Endodermal cell (in vitro differentiated cells): ENCODE data around the gene RYR3. TPM values are rescaled to one million over a fixed set of nuclear protein-coding genes. Genes with fewer than 3 reads are reported as not detected.

Experiments used
- DNase-seq: peaks from one replicate; pipeline ENCODE4 v3.0.0-alpha.2; 2017
- H3K27ac ChIP-seq: 2 replicates; pipeline ENCODE4 v1.5.1; 2013; ENCODE audit warnings: mild to moderate bottlenecking, low read depth, low read length, moderate library complexity
- H3K27me3 ChIP-seq: 2 replicates; pipeline ENCODE4 v1.6.1; 2013; ENCODE audit warnings: mild to moderate bottlenecking, low read length, moderate library complexity; ENCODE audit not compliant: insufficient read depth, control insufficient read depth, poor library complexity, severe bottlenecking
- H3K36me3 ChIP-seq: 2 replicates; pipeline ENCODE4 v1.7.0; 2013; ENCODE audit warnings: mild to moderate bottlenecking, low read length, moderate library complexity; ENCODE audit not compliant: control insufficient read depth, insufficient read depth
- H3K4me1 ChIP-seq: one replicate; pipeline ENCODE4 v1.7.0; 2013; ENCODE audit warnings: low read length; ENCODE audit not compliant: control insufficient read depth, insufficient read depth
- H3K4me3 ChIP-seq: 2 replicates; pipeline ENCODE4 v1.5.1; 2013; ENCODE audit warnings: mild to moderate bottlenecking, low read length, moderate library complexity
- H3K9ac ChIP-seq: 2 replicates; pipeline ENCODE4 v1.6.1; 2013; ENCODE audit warnings: mild to moderate bottlenecking, low read length, moderate library complexity; ENCODE audit not compliant: poor library complexity, severe bottlenecking; ENCODE audit errors: extremely low read depth
- H3K9me3 ChIP-seq: 2 replicates; pipeline ENCODE4 v1.6.1; 2013; ENCODE audit warnings: mild to moderate bottlenecking, low read length, moderate library complexity; ENCODE audit not compliant: control insufficient read depth
- H3K27ac Mint-ChIP-seq: 2 replicates; pipeline ENCODE4 v1.8.0; 2020; ENCODE audit warnings: mixed read lengths
- H3K27me3 Mint-ChIP-seq: 2 replicates; pipeline ENCODE4 v1.8.0; 2021; ENCODE audit warnings: mild to moderate bottlenecking, mixed read lengths; ENCODE audit not compliant: insufficient read depth
- H3K36me3 Mint-ChIP-seq: 2 replicates; pipeline ENCODE4 v1.8.0; 2020; ENCODE audit warnings: low read depth, mixed read lengths
- H3K4me1 Mint-ChIP-seq: 2 replicates; pipeline ENCODE4 v1.8.0; 2020; ENCODE audit warnings: mixed read lengths
- H3K4me3 Mint-ChIP-seq: 2 replicates; pipeline ENCODE4 v1.8.0; 2020; ENCODE audit warnings: mild to moderate bottlenecking, moderate library complexity, mixed read lengths
- H3K9me3 Mint-ChIP-seq: 2 replicates; pipeline ENCODE4 v1.8.0; 2020; ENCODE audit warnings: mild to moderate bottlenecking, mixed read lengths
- WGBS, 2 experiments: methylation state at CpG; one replicate each; pipeline versions ENCODE4 v1.1.5 to v1.1.7; 2013; ENCODE audit warnings: missing lambda C conversion rate in 2 of 2, mixed read lengths in 1 of 2; ENCODE audit not compliant: insufficient coverage in 1 of 2, insufficient read length in 1 of 2; 5-methylcytosine and 5-hydroxymethylcytosine counted together
- total RNA-seq, 2 donors: library from RNA; stranded (reverse); fragmentation: NEBNext Ultra II Directional in 1 of 2; extraction: Animal tissue kit (Norgen Biotek cat#: 25700) in 1 of 2; gene quantifications; 2 replicates in 1 of 2; 3 replicates in 1 of 2; pipeline ENCODE4 v1.2.1, GENCODE V29; 2021
- TF ChIP-seq, protein P1 (sequence below): fragments of 200-600 bp; sonication (generic); conservative IDR thresholded peaks from 2 replicates; pipeline ENCODE4 v1.5.0; 2021; ENCODE audit warnings: antibody characterized with exemption, mild to moderate bottlenecking

Gene RYR3
- total RNA-seq, 2 donors from 2014 or later: 0.71 to 1.4 TPM

DNA sequence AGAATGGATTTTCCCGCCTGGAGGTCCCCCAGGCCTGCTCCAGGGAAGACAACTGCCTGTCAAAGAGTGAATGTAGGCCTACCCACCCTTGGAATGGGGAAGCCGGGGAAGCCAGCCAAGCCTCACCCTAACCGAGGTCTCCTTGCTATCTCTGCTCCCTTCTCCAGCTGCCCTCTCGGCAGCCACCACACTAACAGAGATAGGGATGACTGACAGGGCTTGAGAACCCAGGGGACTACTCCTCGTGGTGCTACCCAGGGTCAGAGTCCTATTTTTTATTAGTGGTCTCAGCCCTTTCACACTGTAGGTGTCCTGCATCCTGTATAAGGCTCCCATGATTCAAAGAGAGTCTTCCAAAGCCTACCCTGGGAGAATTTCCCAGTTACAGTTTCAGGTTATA lies 496.9 kb downstream of the RYR3 start:
- H3K4me3 ChIP-seq: no peak overlapping the region
- no peaks in the 10 kb centered on the region for H3K4me1 Mint-ChIP-seq
- H3K27me3 ChIP-seq: no peaks in the 10 kb centered on the region
- H3K4me1 ChIP-seq: no peaks in the 10 kb centered on the region
- TF ChIP-seq, protein P1, sequence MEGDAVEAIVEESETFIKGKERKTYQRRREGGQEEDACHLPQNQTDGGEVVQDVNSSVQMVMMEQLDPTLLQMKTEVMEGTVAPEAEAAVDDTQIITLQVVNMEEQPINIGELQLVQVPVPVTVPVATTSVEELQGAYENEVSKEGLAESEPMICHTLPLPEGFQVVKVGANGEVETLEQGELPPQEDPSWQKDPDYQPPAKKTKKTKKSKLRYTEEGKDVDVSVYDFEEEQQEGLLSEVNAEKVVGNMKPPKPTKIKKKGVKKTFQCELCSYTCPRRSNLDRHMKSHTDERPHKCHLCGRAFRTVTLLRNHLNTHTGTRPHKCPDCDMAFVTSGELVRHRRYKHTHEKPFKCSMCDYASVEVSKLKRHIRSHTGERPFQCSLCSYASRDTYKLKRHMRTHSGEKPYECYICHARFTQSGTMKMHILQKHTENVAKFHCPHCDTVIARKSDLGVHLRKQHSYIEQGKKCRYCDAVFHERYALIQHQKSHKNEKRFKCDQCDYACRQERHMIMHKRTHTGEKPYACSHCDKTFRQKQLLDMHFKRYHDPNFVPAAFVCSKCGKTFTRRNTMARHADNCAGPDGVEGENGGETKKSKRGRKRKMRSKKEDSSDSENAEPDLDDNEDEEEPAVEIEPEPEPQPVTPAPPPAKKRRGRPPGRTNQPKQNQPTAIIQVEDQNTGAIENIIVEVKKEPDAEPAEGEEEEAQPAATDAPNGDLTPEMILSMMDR: no peak
- no peak for DNase-seq
- no peak overlapping the region for H3K27ac Mint-ChIP-seq
- H3K4me3 Mint-ChIP-seq: no peak overlapping the region
- H3K36me3 Mint-ChIP-seq: no peaks in the 10 kb centered on the region
- no peaks in the 10 kb centered on the region for H3K36me3 ChIP-seq
- H3K27ac ChIP-seq: no peak overlapping the region
- no peaks in the 10 kb centered on the region for H3K27me3 Mint-ChIP-seq
- whole genome bisulfite sequencing, 2 experiments: 73 to 88% methylated on average over 2 to 5 of the region's 5 CpGs
- H3K9me3 ChIP-seq: no peaks in the 10 kb centered on the region
- H3K9ac ChIP-seq: no peak overlapping the region
- H3K9me3 Mint-ChIP-seq: peaks cover 1% of the 10 kb centered on the region

DNA sequence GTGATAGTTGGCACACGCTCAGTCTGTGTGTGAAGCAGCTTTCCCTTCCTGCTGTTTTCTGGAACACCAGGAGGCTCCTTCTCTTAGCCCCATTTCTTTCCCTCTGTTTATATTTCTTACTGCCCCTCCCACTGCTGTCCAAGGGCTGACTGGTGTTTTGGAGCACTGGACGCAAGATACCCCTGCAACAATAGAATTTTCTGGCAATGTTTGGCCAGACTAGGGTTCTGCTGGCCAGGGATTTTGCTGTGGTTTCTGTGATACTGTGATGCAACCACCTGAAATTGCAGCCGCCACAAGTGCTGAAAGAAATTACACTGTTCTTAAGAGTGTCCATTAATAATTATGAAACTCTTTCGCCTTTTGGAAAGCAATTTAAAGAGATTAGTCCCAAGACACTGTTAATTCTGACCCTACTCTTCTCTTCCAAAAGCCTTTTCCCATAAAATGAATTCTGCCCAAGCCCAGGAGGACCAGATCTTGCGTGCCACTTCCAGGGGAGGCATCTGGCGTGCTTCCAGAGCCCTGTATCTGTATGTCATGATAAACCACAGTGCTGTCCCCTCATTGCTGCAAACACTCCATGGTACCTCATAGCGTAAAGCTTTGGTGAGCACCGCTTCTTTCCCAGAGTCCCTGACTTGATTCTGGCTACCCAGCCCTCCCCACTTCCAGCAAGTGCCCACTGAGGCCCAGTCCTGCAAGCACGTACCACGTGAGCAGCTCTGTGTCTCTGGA lies 498.1 kb downstream of the RYR3 start:
- no peaks in the 10 kb centered on the region for H3K9me3 ChIP-seq
- no peaks in the 10 kb centered on the region for H3K27me3 Mint-ChIP-seq
- no peak overlapping the region for H3K9ac ChIP-seq
- no peaks in the 10 kb centered on the region for H3K27me3 ChIP-seq
- no peaks in the 10 kb centered on the region for H3K4me1 ChIP-seq
- H3K4me1 Mint-ChIP-seq: no peaks in the 10 kb centered on the region
- DNase-seq: no peak
- H3K27ac Mint-ChIP-seq: no peak overlapping the region
- H3K9me3 Mint-ChIP-seq: peaks cover 1% of the 10 kb centered on the region
- H3K4me3 Mint-ChIP-seq: no peak overlapping the region
- H3K4me3 ChIP-seq: no peak overlapping the region
- TF ChIP-seq, protein P1: no peak
- no peaks in the 10 kb centered on the region for H3K36me3 ChIP-seq
- no peaks in the 10 kb centered on the region for H3K36me3 Mint-ChIP-seq
- no peak overlapping the region for H3K27ac ChIP-seq
- 92 to 97% methylated on average over 5 to 10 of the region's 10 CpGs for WGBS, 2 experiments

DNA sequence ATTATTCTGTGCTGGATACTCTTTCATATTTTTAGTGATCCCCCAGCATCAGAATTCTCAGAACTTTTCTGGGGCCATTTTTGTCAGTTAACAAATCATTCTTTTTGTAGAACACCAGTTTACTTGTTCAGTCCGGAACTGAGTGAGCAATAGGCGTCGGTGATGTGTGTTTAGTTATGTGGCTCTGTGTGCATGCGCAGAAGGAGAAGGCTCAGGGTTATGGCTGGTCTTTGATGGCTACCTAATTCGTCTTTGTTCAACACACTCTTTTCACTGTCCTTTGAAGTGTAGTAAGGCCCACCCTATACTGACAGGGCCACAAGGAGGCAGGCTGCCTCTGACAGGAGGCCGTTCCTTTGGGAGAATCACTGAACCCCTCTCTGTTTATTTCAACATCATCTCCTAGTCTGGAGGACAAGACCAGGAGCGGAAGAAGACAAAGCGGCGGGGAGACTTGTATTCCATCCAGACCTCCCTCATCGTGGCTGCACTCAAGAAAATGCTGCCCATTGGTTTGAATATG lies 499.4 kb downstream of the RYR3 start:
- Mint-ChIP-seq H3K27me3 (peaks cover 1% of the 10 kb centered on the region), H3K27ac (no peak overlapping the region), H3K4me1 (no peaks in the 10 kb centered on the region), H3K9me3 (peaks cover 1% of the 10 kb centered on the region), H3K4me3 (no peak overlapping the region), H3K36me3 (no peaks in the 10 kb centered on the region)
- WGBS, 2 experiments: 93 to 96% methylated on average over 7 to 10 of the region's 10 CpGs
- Histone ChIP-seq H3K36me3 (no peaks in the 10 kb centered on the region), H3K27ac (no peak overlapping the region), H3K27me3 (no peaks in the 10 kb centered on the region), H3K9me3 (no peaks in the 10 kb centered on the region), H3K4me3 (no peak overlapping the region), H3K4me1 (no peaks in the 10 kb centered on the region), H3K9ac (no peak overlapping the region)
- no peak for DNase-seq
- TF ChIP-seq, protein P1: peak; percentile 66
